GM23248 (cell line): ENCODE data around the gene TEX264.

ENCODE experiments used
- EZH2 ChIP-seq: fragments of 200-600 bp; sonication (generic); IDR thresholded peaks from 2 replicates; pipeline ENCODE4 v1.6.1; 2018; ENCODE audit warnings: antibody characterized with exemption, mild to moderate bottlenecking; ENCODE audit not compliant: insufficient read depth, poor library complexity, severe bottlenecking
- EZH2phosphoT487 ChIP-seq: fragments of 200-600 bp; sonication (generic); IDR thresholded peaks from 2 replicates; pipeline ENCODE4 v1.6.1; 2018; ENCODE audit warnings: antibody characterized with exemption, moderate library complexity, mild to moderate bottlenecking, low read depth; ENCODE audit not compliant: insufficient read depth

- TF ChIP-seq EZH2: no peak
- no peak for TF ChIP-seq EZH2phosphoT487
These were observed 25.9 kb downstream of the TEX264 start for GRCh38 chr3:51696954-51697353.
